Activated CD4-positive, alpha-beta T cell treated with anti-CD3 and anti-CD28 coated beads, Interleukin-2, amount 50 U/mL, for 16 hours (primary cell): Measurements from ENCODE around the gene MAPK14.
A peak's percentile ranks its signal among the peaks of the same experiment; 100 is the strongest.
"Not testable (repeated sequence)": the region's sequence is repeated elsewhere in the genome, so short reads cannot be mapped to it uniquely, and the experiment has no call there.

Experiments used
- DNase-seq: peaks from one replicate; pipeline ENCODE4 v3.0.0-alpha.2; 2020

The MAPK14 gene

GRCh38 chr6:36070252-36070651 lies 42.6 kb downstream of the MAPK14 start:
- no peak for DNase-seq

DNA sequence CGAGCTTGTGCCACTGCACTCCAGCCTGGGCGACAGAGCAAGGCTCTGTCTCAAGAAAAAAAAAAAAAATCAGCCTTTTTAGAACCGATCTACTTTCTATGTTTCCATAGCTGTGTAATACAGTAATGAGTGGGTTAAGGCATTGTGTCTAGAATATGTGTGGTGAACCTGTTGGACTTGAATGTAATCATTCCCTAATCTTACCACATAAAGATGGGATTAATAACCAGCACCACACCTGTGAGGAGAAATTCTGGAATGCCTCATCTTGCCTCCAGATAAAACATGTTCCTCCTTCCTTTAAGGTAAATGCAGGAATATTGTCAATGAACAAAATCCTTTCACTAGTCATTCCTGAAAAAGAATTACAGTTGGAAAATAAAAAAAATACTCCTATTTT lies 43.7 kb downstream of the MAPK14 start:
- DNase-seq = no peak

- no peak for DNase-seq
Observed at GRCh38 chr6:36071714-36072113, 44.1 kb downstream of the MAPK14 start.

GRCh38 chr6:36072681-36073080 lies 45.1 kb downstream of the MAPK14 start:
- no peak for DNase-seq

DNA sequence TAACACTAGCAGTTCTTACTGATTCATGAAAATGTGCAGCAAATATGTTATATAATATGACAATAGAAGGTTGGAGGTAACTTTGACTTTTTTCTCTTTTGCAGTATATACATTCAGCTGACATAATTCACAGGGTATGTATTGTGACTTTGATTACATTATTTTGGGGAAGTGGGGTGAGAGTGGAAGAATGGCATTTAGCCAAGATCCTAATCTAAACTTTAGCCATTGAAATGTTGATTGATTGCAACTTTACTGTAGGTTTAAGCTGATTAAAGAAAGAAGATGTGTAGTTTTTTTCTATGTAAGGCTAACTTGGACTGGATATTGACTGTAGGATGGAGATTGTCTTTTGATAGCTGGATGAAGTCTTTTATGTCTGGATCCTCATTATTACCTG lies 46.0 kb downstream of the MAPK14 start:
- no peak for DNase-seq

DNA sequence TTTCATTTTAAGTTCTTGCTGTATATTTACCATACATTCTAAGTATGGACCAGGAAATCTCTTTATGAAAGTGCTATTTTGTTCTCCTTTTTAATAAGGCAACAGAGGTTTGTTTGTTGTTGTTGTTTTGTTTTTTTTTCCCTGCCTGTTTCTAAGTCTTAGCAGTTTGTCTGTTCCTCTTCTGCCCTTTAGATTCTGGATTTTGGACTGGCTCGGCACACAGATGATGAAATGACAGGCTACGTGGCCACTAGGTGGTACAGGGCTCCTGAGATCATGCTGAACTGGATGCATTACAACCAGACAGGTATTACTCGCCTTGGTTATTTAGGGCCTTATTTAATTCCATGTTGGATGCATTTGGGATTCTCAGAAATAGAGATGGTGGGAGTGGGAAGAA lies 48.0 kb downstream of the MAPK14 start:
- no peak for DNase-seq

DNA sequence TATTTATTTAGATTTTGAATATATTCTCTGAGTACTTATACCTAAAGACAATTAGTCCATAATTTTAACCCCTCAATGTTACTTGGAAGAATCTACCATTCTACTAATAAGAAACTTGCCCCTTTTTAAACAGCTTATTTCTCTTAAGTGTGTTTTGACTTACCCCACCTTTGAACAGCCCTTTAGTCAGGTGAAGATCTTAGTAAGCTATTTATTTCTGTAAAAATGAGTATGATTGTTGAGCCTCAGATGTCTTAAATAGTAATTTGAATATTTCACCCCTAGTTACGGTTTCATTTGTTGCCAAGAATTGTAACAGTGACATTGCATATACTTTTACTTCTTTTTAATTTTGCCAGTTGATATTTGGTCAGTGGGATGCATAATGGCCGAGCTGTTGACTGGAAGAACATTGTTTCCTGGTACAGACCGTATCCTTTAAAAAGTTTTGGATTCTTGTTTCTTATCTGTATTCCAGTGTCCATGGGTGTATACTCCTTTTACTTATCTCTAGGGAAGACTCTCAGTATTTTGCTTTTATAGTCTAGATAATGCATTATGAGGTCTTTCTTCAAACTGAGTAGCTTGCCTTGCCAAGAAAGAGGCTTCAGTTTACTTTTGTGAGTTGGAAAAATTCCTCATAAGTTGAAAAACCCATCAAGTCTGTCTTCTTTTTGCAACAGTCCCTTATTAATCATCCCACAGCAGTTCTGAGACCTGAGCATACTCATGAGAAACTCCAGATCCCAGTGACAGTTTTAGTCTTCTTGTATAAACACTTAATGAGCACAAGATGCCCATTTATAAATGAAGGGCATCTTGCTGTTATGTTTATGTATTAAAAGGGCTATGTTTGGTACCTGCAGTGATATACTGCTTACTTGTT lies 48.8 kb downstream of the MAPK14 start:
- DNase-seq = no peak

GRCh38 chr6:36078159-36078558 lies 50.6 kb downstream of the MAPK14 start:
- DNase-seq = no peak

GRCh38 chr6:36079601-36080000 lies 52.0 kb downstream of the MAPK14 start:
- no peak for DNase-seq

DNA sequence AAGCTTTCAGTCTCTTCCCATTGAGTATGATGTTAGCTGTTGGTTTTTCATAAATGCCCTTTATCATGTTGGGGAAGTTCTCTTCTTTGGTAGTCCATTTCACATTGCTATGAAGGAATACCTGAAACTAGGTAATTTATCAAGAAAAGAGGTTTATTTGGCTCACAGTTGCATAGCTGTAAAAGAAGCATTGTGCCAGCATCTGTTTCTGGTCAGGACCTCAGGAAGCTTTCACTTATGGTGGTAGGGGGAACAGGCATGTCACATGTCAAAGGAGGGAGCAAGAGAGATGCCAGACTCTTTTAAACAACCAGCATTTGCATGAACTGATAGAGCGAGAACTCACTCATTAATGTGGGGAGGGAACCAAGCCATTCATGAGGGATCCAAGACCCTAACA lies 54.7 kb downstream of the MAPK14 start:
- no peak for DNase-seq

DNA sequence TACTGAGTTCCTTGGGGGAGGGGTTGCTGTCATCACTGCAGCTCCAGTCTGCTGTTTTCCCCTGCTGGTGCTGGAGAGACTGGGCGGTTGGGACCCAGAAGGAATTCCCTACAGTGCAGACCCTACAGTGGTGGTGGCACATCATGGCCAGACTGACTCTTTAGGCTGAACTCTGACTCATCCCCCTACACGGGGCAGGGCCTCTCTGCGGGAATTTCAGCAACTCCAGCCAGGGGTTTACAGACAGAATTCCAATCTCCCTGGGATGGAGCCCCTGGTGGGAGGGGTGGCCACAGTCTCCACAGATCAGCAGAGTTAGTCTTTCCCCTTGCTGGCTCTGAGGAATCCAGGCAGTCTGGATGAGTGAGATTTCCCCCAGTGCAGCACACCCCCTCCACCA lies 55.8 kb downstream of the MAPK14 start:
- no peak for DNase-seq

DNA sequence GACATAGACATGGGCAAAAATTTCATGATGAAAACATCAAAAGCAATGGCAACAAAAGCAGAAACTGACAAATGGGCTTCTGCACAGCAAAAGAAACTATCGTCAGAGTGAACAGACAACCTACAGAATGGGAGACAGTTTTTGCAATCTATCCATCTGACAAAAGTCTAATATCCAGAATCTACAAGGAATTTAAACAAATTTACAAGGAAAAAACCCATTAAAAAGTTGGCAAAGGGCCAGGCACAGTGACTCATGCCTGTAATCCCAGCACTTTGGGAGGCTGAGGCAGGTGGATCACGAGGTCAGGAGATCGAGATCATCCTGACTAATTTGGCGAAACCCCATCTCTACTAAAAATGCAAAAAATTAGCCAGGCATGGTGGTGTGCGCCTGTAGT lies 60.6 kb downstream of the MAPK14 start:
- not testable (repeated sequence) for DNase-seq

- DNase-seq = no peak
Observed at GRCh38 chr6:36089048-36089447, 61.4 kb downstream of the MAPK14 start.

DNA sequence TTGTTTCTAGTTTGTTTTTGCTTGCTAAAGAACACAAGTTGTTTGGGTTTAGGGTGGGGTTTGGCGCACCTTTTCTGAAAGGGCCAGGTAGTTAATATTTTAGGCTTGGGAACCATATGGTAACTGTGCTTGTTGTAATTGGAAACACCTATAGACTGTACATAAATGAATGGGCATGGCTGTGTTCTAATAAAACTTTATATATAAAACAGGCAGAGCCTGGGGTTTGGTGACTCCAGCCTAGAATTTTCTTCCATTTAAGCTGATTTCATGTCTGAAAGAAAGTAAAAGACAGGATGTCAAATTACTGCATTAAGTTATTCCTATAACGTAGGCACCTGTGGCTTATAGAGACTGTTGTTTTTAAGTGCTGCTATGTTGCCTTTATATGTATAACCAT lies 66.6 kb downstream of the MAPK14 start:
- no peak for DNase-seq

- DNase-seq = peak; percentile 82
Observed at GRCh38 chr6:36094753-36095496, 67.3 kb downstream of the MAPK14 start.

DNA sequence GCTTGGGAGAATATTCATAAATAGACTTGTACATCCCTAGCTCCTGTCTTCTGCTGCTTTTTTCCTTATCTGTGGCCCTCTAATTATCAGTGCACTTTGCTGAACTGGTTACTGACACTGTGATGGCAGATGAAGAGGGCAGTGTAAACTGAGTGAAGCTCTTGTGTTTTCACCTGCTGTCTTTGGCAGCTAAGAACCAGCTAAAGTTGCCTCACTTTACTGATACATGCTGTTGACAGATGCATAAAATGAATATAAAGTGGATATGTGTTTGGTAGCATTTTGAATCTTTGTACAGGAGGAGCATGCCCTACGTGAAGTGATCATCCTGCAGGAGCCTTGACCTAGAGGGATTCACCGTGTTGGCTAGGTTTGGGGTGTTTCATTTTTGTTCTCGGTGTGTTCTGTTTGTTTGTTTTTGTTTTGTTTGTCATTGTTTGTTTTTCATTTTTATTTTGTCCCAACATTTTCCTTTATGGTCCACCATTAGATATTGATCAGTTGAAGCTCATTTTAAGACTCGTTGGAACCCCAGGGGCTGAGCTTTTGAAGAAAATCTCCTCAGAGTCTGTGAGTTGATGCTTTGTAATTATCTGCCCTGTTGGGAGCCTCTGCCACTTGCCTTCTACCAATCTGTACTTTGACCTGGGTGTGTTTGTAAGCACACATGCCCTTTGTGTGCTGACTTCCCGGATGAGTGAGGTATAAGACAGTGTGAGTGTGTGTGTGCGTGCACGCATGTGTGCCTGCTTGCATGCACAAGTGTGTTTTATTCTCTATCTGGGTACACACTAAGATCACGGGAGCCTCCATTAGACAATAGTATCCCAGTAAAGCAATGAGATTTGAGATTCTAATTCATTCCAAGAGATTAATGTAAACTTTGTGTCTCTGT lies 68.1 kb downstream of the MAPK14 start:
- no peak for DNase-seq

GRCh38 chr6:36098253-36098919 lies 70.8 kb downstream of the MAPK14 start:
- no peak for DNase-seq

DNA sequence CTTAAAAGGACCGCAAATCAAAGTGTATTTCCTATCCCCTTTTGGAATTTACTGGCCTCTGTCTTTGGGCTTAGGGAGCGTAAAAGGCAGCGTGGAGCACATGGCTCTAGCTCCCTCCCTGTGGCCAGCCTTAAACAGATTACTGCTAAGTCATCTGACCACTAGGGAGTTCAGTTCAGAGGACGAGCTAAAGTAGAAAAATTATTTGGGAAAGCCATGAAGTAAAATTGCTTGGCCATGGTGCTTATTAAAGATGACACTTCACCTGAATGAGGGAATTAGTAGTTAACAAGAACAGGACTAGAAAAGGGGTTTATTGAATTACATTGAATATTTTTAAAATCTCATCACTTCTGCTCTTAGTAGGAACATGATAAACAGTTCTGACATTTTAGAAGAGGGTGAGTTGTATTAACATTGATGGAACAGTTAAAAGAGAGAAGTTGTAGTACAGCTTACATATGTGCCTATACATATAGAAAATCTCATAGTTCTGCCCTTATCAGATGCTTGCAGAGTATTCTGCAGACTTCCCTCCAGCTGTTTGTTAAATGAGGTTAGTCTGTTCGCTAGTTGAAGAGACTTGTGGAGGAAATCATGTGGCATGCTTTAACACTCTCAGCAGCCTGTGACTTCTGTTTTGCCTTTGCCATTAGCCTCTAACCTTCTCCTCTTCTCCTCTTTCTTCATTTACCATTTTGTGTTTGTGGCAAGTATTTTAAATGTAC lies 71.5 kb downstream of the MAPK14 start:
- no peak for DNase-seq

GRCh38 chr6:36099869-36100483 lies 72.4 kb downstream of the MAPK14 start:
- no peak for DNase-seq

- no peak for DNase-seq
Observed at GRCh38 chr6:36101691-36102090, 74.1 kb downstream of the MAPK14 start.

- DNase-seq = no peak
Observed at GRCh38 chr6:36102853-36103252, 75.2 kb downstream of the MAPK14 start.
